Astrocyte of the hippocampus (primary cell): Measurements from ENCODE around the gene TMEM151B.
"Not testable (repeated sequence)": the region's sequence is repeated elsewhere in the genome, so short reads cannot be mapped to it uniquely, and the experiment has no call there.

ENCODE experiments used
- DNase-seq: peaks from one replicate; pipeline ENCODE4 v3.0.0; 2011; ENCODE audit warnings: low read depth, low spot score

Gene TMEM151B

GRCh38 chr6:44304282-44305199 lies 34.3 kb downstream of the TMEM151B start:
- peak; percentile 59 for DNase-seq

GRCh38 chr6:44305200-44305725 lies 35.0 kb downstream of the TMEM151B start:
- no peak for DNase-seq

- DNase-seq = no peak
Measured at GRCh38 chr6:44306710-44307109, 36.5 kb downstream of the TMEM151B start.

- DNase-seq = no peak
Measured at GRCh38 chr6:44307217-44307616, 37.0 kb downstream of the TMEM151B start.

GRCh38 chr6:44309092-44309491 lies 38.8 kb downstream of the TMEM151B start:
- DNase-seq = peak; percentile 83

GRCh38 chr6:44309631-44310030 lies 39.4 kb downstream of the TMEM151B start:
- no peak for DNase-seq

- DNase-seq = no peak
Measured at GRCh38 chr6:44310241-44310640, 40.0 kb downstream of the TMEM151B start.

GRCh38 chr6:44311304-44311703 lies 41.1 kb downstream of the TMEM151B start:
- DNase-seq = no peak

- DNase-seq = no peak
Measured at GRCh38 chr6:44311767-44312166, 41.5 kb downstream of the TMEM151B start.

GRCh38 chr6:44312901-44313788 lies 42.9 kb downstream of the TMEM151B start, which contains the start of gene AARS2:
Gene AARS2, minus strand, starts transcription at chr6:44313347. Its CDS starts 24 bp downstream, at chr6:44313323.
- DNase-seq = peak; percentile 95

- not testable (repeated sequence) for DNase-seq
Measured at GRCh38 chr6:44314657-44315056, 44.4 kb downstream of the TMEM151B start.

- DNase-seq = no peak
Measured at GRCh38 chr6:44315516-44315915, 45.3 kb downstream of the TMEM151B start.

GRCh38 chr6:44315951-44316350 lies 45.7 kb downstream of the TMEM151B start:
- DNase-seq = no peak

- no peak for DNase-seq
Measured at GRCh38 chr6:44316481-44316880, 46.2 kb downstream of the TMEM151B start.

GRCh38 chr6:44317136-44317631 lies 46.9 kb downstream of the TMEM151B start:
- DNase-seq = not testable (repeated sequence)

- DNase-seq = no peak
Measured at GRCh38 chr6:44321210-44321609, 51.0 kb downstream of the TMEM151B start.

- DNase-seq = no peak
Measured at GRCh38 chr6:44327096-44327495, 56.8 kb downstream of the TMEM151B start.

GRCh38 chr6:44327760-44328159 lies 57.5 kb downstream of the TMEM151B start:
- DNase-seq = no peak

GRCh38 chr6:44328203-44328602 lies 58.0 kb downstream of the TMEM151B start:
- not testable (repeated sequence) for DNase-seq

GRCh38 chr6:44329858-44330257 lies 59.6 kb downstream of the TMEM151B start:
- DNase-seq = no peak

GRCh38 chr6:44332585-44332984 lies 62.3 kb downstream of the TMEM151B start:
- peak; percentile 50 for DNase-seq
